ENCODE results near the gene VWA5B2. TPM values are rescaled to one million over a fixed set of nuclear protein-coding genes. Genes with fewer than 3 reads are reported as not detected.

The VWA5B2 gene
- total RNA-seq, 1 experiment from 2014 or later = 0.44 TPM

GRCh38 chr3:184248454-184249411 lies 19.3 kb downstream of the VWA5B2 start, which contains the start of gene ALG3 (continued):
- TF ChIP-seq GABPB1 (CRISPR knock-in tag; IDR thresholded peaks at IDR 0.05) = peak; percentile 17; the same call in 1 of the 2 replicates
- no peak for TF ChIP-seq MXD4 (CRISPR knock-in tag; IDR thresholded peaks at IDR 0.05; ENCODE audit: borderline replicate concordance)
- peak; percentile 61; the same call in 1 of the 2 replicates for TF ChIP-seq ETV6 (CRISPR knock-in tag; IDR thresholded peaks at IDR 0.05)
- TF ChIP-seq ZNF423 (CRISPR knock-in tag; IDR thresholded peaks at IDR 0.05) = no peak
- 0 out of 2 replicates have a peak, but pooled peaks have one; percentile 5 for TF ChIP-seq CBFB (CRISPR knock-in tag; IDR thresholded peaks at IDR 0.05; ENCODE audit: low read depth)

GRCh38 chr3:184249412-184250166 lies 20.2 kb downstream of the VWA5B2 start, which contains the start of gene EEF1AKMT4:
EEF1AKMT4 (plus strand) TSS chr3:184249672; CDS start chr3:184249695, 23 bp downstream.
- Mint-ChIP-seq H3K9me3 (no peaks in the 10 kb centered on the region), H3K4me1 (0 out of 2 replicates have a peak, but pooled peaks cover 5% of the 10 kb centered on the region), H3K27me3 (ENCODE audit: low read depth) (no peaks in the 10 kb centered on the region), H3K27ac (peak within 1 kb of the TSS; percentile 100), H3K4me3 (peak within 1 kb of the TSS; percentile 98), H3K36me3 (peaks cover 10% of the 10 kb centered on the region)
- ATAC-seq (peak; percentile 92), DNase-seq (ENCODE audit: low spot score) (peak; percentile 99)
- TF ChIP-seq FOXJ3 (CRISPR knock-in tag; IDR thresholded peaks at IDR 0.05; ENCODE audit: borderline replicate concordance) (no peak), MAX (CRISPR knock-in tag; IDR thresholded peaks at IDR 0.05) (peak; percentile 93), E2F5 (CRISPR knock-in tag; IDR thresholded peaks at IDR 0.05) (peak; percentile 36; the same call in 1 of the 2 replicates), RELA (CRISPR knock-in tag; IDR thresholded peaks at IDR 0.05; ENCODE audit: borderline replicate concordance) (peak; percentile 50; the same call in 1 of the 2 replicates), ERG (CRISPR knock-in tag; IDR thresholded peaks at IDR 0.05) (no peak), TEAD1 (CRISPR knock-in tag; IDR thresholded peaks at IDR 0.05) (peak; percentile 60), GABPB1 (CRISPR knock-in tag; IDR thresholded peaks at IDR 0.05) (0 out of 2 replicates have a peak, but pooled peaks have one; percentile 38), SP1 (CRISPR knock-in tag; conservative IDR thresholded peaks at IDR 0.05) (peak; percentile 79), HMGXB4 (CRISPR knock-in tag; IDR thresholded peaks at IDR 0.05) (peak; percentile 91), FOXK1 (CRISPR knock-in tag; IDR thresholded peaks at IDR 0.05) (peak; percentile 99), PRRX2 (CRISPR knock-in tag; IDR thresholded peaks at IDR 0.05) (no peak)
- CTCF ChIA-PET = interaction anchor here (0.7 to 1.9 kb wide), 25 partner anchors 9 to 365 kb away, joined by 3 to 28 read pairs (median 4); partner anchors contain the start of genes ABCC5, ABCF3, CAMK2N2 and EIF2B5
- POLR2A ChIA-PET = interaction anchor here (0.6 to 0.8 kb wide), 3 partner anchors 33 to 347 kb away, joined by 3 read pairs; no protein-coding TSS in a partner anchor

Measured in WTC11 (cell line).